Subcutaneous abdominal adipose tissue (tissue), 5 donors: ENCODE measurements around the gene EIF5B.

Experiments
- H3K27ac ChIP-seq: one replicate; pipeline ENCODE4 v1.7.0; 2013; ENCODE audit warnings: low read depth, mild to moderate bottlenecking, inconsistent platforms, low read length, moderate library complexity
- H3K27me3 ChIP-seq, 5 donors: one replicate each; pipeline ENCODE4 v1.7.0; 2013; ENCODE audit warnings: low read length in 5 of 5, inconsistent platforms in 1 of 5; ENCODE audit not compliant: control insufficient read depth in 5 of 5, insufficient read depth in 4 of 5
- H3K36me3 ChIP-seq, 5 donors: one replicate each; pipeline ENCODE4 v1.7.0; 2013; ENCODE audit warnings: low read length in 5 of 5; ENCODE audit not compliant: control insufficient read depth in 5 of 5, insufficient read depth in 5 of 5
- H3K4me1 ChIP-seq, 5 donors: one replicate each; pipeline ENCODE4 v1.7.0; 2013; ENCODE audit warnings: low read length in 5 of 5, mild to moderate bottlenecking in 3 of 5, moderate library complexity in 1 of 5; ENCODE audit not compliant: control insufficient read depth in 5 of 5, insufficient read depth in 5 of 5
- H3K4me3 ChIP-seq, 5 donors: one replicate each; pipeline ENCODE4 v1.7.0; 2013; ENCODE audit warnings: low read length in 5 of 5, low read depth in 1 of 5
- H3K9ac ChIP-seq, 5 donors: one replicate each; pipeline ENCODE4 v1.7.0; 2013; ENCODE audit warnings: low read length in 5 of 5, mild to moderate bottlenecking in 4 of 5, moderate library complexity in 3 of 5
- H3K9me3 ChIP-seq, 5 donors: one replicate each; pipeline ENCODE4 v1.7.0; 2013; ENCODE audit warnings: low read length in 5 of 5; ENCODE audit not compliant: control insufficient read depth in 5 of 5
- donor health status: healthy.
- donor health status: healthy.
- donor health status: healthy.
- donor health status: healthy.
- donor health status: healthy.

Gene EIF5B

DNA sequence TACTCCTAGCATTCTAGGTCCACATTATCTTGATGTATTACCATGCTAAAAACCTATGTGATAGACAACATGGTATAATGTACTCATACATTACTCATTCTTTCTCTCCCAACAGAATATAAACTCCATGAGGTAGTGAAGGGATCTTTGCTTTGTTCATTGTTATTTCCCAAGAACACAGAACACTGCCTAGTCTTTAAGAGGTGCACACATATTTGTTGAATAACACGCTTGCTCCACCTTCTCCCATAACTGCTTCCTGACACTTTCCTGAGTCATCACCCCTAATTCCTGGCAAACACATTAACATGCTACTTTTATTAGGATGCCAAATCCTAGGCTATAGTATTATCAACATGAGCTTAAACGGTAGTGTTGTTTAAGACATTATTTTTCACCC is 111.4 kb downstream of the EIF5B start:
- no peaks in the 10 kb centered on the region for H3K4me1 ChIP-seq
- H3K36me3 ChIP-seq: peaks cover 20 to 45% (median 32%) of the 10 kb centered on the region in 5 donors
- no peaks in the 10 kb centered on the region for H3K9me3 ChIP-seq
- H3K27ac ChIP-seq: no peak overlapping the region
- no peak overlapping the region for H3K4me3 ChIP-seq
- no peaks in the 10 kb centered on the region for H3K27me3 ChIP-seq
- H3K9ac ChIP-seq: no peak overlapping the region

DNA sequence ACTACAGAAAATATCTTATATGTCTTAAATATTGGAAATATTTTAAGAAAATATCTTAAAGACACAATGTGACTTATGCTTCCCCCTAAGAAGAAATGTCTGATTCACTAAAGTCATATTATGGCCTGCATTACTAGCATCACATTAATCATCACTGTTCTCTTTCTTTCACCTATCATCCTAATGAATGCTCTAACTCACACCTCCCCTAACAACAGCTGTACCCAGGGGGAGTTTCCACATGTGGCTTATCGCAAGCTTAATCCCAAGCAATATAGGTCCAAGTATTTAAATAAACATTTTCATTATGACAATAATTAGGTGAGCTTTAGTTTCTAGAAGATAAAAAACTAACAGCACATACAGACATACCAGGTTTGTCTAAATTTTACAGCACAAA is 113.0 kb downstream of the EIF5B start:
- H3K9me3 ChIP-seq: no peaks in the 10 kb centered on the region

More for the DNA sequence above, 113.0 kb downstream of the EIF5B start:
- Histone ChIP-seq H3K9ac (no peak overlapping the region), H3K4me3 (no peak overlapping the region), H3K36me3 (peaks cover 21 to 53% (median 39%) of the 10 kb centered on the region in 5 donors), H3K27me3 (no peaks in the 10 kb centered on the region), H3K4me1 (no peaks in the 10 kb centered on the region), H3K27ac (no peak overlapping the region)
